Measurements from ENCODE around the gene TBXAS1. TPM values are rescaled to one million over a fixed set of nuclear protein-coding genes. Genes with fewer than 3 reads are reported as not detected.

The TBXAS1 gene
- total and polyA plus RNA-seq, 2 donors (not counting 3 experiments of a cell fraction or from before 2014, with no cell fraction given) = 2.1 to 4.3 TPM

- no peak overlapping the region for H2AFZ ChIP-seq (ENCODE audit: low read depth, low read length)
- CTCF ChIA-PET = no interaction called here
- POLR2A ChIA-PET = no interaction called here
- no peaks in the 10 kb centered on the region for H3K9me1 ChIP-seq (replicated peaks; ENCODE audit: control insufficient read depth, extremely low read depth, insufficient read depth, low read length)
- FAIRE-seq (no peak), DNase-seq (ENCODE audit: low read depth, low spot score) (no peak)
- no peak overlapping the region for H3K4me2 ChIP-seq (ENCODE audit: insufficient read depth, low read length)
- H3K4me3 ChIP-seq (replicated peaks in 1 of 3; ENCODE audit: insufficient read depth in 1 of 3, low read depth in 1 of 3, low read length in 3 of 3) = no peak overlapping the region
- H3K4me1 ChIP-seq (ENCODE audit: control insufficient read depth, extremely low read depth, insufficient read depth, low read length) = no peaks in the 10 kb centered on the region
- H4K20me1 ChIP-seq (replicated peaks; ENCODE audit: control insufficient read depth, extremely low read depth, insufficient read depth, low read length) = no peaks in the 10 kb centered on the region
- BruUV-seq (replicated peaks) = no TSS peak
- no peak overlapping the region for H3K9ac ChIP-seq (replicated peaks; ENCODE audit: extremely low read depth, insufficient read depth, low read length)
- H3K27me3 ChIP-seq (ENCODE audit: control insufficient read depth in 2 of 2, insufficient read depth in 2 of 2, low read length in 2 of 2) = no peaks in the 10 kb centered on the region
- no peaks in the 10 kb centered on the region for H3K9me3 ChIP-seq (replicated peaks; ENCODE audit: control insufficient read depth, insufficient read depth, low read length)
- intact Hi-C loops (cut with micrococcal nuclease) = no loop called here
- no peaks in the 10 kb centered on the region for H3K79me2 ChIP-seq (ENCODE audit: control insufficient read depth, insufficient read depth, low read length)
- dilution Hi-C loops (cut with MboI; ENCODE audit: extremely low pct_ligation_motif_present, low sequenced_read_pairs) = no loop called here
- TF ChIP-seq FOS (IDR thresholded peaks at IDR 0.05; ENCODE audit: borderline replicate concordance, insufficient read depth, low read length) (no peak), JUN (IDR thresholded peaks at IDR 0.05; ENCODE audit: borderline replicate concordance, insufficient read depth, insufficient read length, low read depth) (no peak), GATA2 (IDR thresholded peaks at IDR 0.05; ENCODE audit: insufficient read depth, insufficient read length, low read depth, low read length) (no peak), POLR2A (IDR thresholded peaks at IDR 0.05; ENCODE audit: low read depth, low read length) (no peak), MAX (IDR thresholded peaks at IDR 0.05; ENCODE audit: insufficient read depth, insufficient read length) (no peak), MYC (IDR thresholded peaks at IDR 0.05; ENCODE audit: low read depth, low read length) (no peak), POLR2AphosphoS5 (IDR thresholded peaks at IDR 0.05; ENCODE audit: insufficient read depth, low read depth, low read length) (no peak), CTCF (IDR thresholded peaks at IDR 0.05; ENCODE audit: extremely low read depth in 1 of 2, insufficient read depth in 1 of 2, low read depth in 1 of 2, low read length in 2 of 2) (no peak), EZH2 (IDR thresholded peaks at IDR 0.05; ENCODE audit: borderline replicate concordance, low read depth, low read length, severe bottlenecking) (no peak)
- no peak overlapping the region for H3K27ac ChIP-seq (ENCODE audit: insufficient read depth, low read depth, low read length)
- H3K36me3 ChIP-seq (ENCODE audit: control insufficient read depth in 2 of 2, extremely low read depth in 1 of 2, insufficient read depth in 2 of 2, low read length in 2 of 2) = no peaks in the 10 kb centered on the region
These were observed 25.9 kb downstream of the TBXAS1 start for GRCh38 chr7:139854803-139855497.
